Keratinocyte (primary cell): ENCODE measurements around the gene INPP5A. TPM values are rescaled to one million over a fixed set of nuclear protein-coding genes. Genes with fewer than 3 reads are reported as not detected.

ENCODE experiments used
- DNase-seq: peaks from one replicate; pipeline ENCODE4 v3.0.0-alpha.2; 2011; ENCODE audit warnings: low read depth, missing footprints, low spot score
- FAIRE-seq: peaks from 2 replicates; lab custom pipeline; 2011; peaks lifted over from hg19 to GRCh38; lab: Jason Lieb, UNC
- H2AFZ ChIP-seq: 2 replicates; pipeline ENCODE4 v1.6.0; 2012; ENCODE audit warnings: low read length, control low read depth, inconsistent platforms; ENCODE audit not compliant: control insufficient read depth
- H3K27ac ChIP-seq: 2 replicates; pipeline ENCODE4 v1.5.1; 2011; ENCODE audit warnings: low read length; ENCODE audit not compliant: control insufficient read depth, insufficient read depth
- H3K27me3 ChIP-seq: 3 replicates; pipeline ENCODE4 v1.6.0; 2011; ENCODE audit warnings: low read length; ENCODE audit not compliant: control insufficient read depth, insufficient read depth; ENCODE audit errors: extremely low read depth
- H3K36me3 ChIP-seq, 2 experiments: 2 replicates in 1 of 2; 3 replicates in 1 of 2; pipeline ENCODE4 v1.5.1; 2011; ENCODE audit warnings: low read length in 2 of 2, mild to moderate bottlenecking in 1 of 2; ENCODE audit not compliant: control insufficient read depth in 2 of 2, insufficient read depth in 2 of 2; ENCODE audit errors: extremely low read depth in 1 of 2
- H3K4me1 ChIP-seq: 3 replicates; pipeline ENCODE4 v1.5.1; 2011; ENCODE audit warnings: low read length; ENCODE audit not compliant: control insufficient read depth, insufficient read depth; ENCODE audit errors: extremely low read depth
- H3K4me2 ChIP-seq: 3 replicates; pipeline ENCODE4 v1.6.0; 2011; ENCODE audit warnings: low read depth, low read length; ENCODE audit not compliant: control insufficient read depth, insufficient read depth; ENCODE audit errors: extremely low read depth
- H3K4me3 ChIP-seq, 3 experiments: fragments of 200-600 bp in 1 of 3; sonication (generic) in 1 of 3; 2 replicates in 2 of 3; 3 replicates in 1 of 3; pipeline ENCODE4 v1.5.1; 2011 to 2016; ENCODE audit warnings: low read length in 3 of 3, mild to moderate bottlenecking in 3 of 3, control low read depth in 2 of 3, inconsistent platforms in 1 of 3, low read depth in 1 of 3, mixed read lengths in 1 of 3, mixed run types in 1 of 3, moderate library complexity in 1 of 3; ENCODE audit not compliant: control insufficient read depth in 2 of 3, insufficient read depth in 2 of 3; ENCODE audit errors: extremely low read depth in 1 of 3
- H3K79me2 ChIP-seq: 2 replicates; pipeline ENCODE4 v1.6.0; 2012; ENCODE audit warnings: low read length; ENCODE audit not compliant: control insufficient read depth, insufficient read depth
- H3K9ac ChIP-seq: 3 replicates; pipeline ENCODE4 v1.6.0; 2011; ENCODE audit warnings: low read length; ENCODE audit not compliant: control insufficient read depth, insufficient read depth; ENCODE audit errors: extremely low read depth
- H3K9me1 ChIP-seq: 3 replicates; pipeline ENCODE4 v1.6.0; 2011; ENCODE audit warnings: low read length; ENCODE audit not compliant: control insufficient read depth, insufficient read depth; ENCODE audit errors: extremely low read depth
- H3K9me3 ChIP-seq: 2 replicates; pipeline ENCODE4 v1.5.1; 2012; ENCODE audit warnings: low read depth, low read length; ENCODE audit not compliant: control insufficient read depth
- H4K20me1 ChIP-seq: 3 replicates; pipeline ENCODE4 v1.6.0; 2011; ENCODE audit warnings: low read length; ENCODE audit not compliant: control insufficient read depth, insufficient read depth; ENCODE audit errors: extremely low read depth
- CTCF ChIP-seq, 3 experiments: IDR thresholded peaks in 1 of 3; conservative IDR thresholded peaks in 1 of 3; optimal IDR thresholded peaks in 1 of 3; 2 replicates in 2 of 3; 3 replicates in 1 of 3; pipeline versions ENCODE3 to v1.5.1; 2011; ENCODE audit warnings: low read length in 3 of 3, mild to moderate bottlenecking in 3 of 3, moderate library complexity in 2 of 3, control low read depth in 1 of 3, inconsistent platforms in 1 of 3; ENCODE audit not compliant: insufficient read depth in 2 of 3; ENCODE audit errors: extremely low read depth in 1 of 3
- EZH2 ChIP-seq: IDR thresholded peaks from one replicate; pipeline ENCODE4 v1.6.1; 2012; ENCODE audit warnings: inconsistent platforms, mild to moderate bottlenecking, low read length, moderate library complexity
- dilution Hi-C: fragments of 300-500 bp; cut with MboI; formaldehyde crosslinking; loops from one replicate; pipeline ENCODE4 v1.7.0; 2020; ENCODE audit warnings: low sequenced_read_pairs; ENCODE audit not compliant: extremely low pct_ligation_motif_present
- polyA plus RNA-seq, 5 experiments: library from polyadenylated mRNA; depleted of rRNA in 3 of 5; stranded (reverse) in 3 of 5; stranded (forward) in 1 of 5; unstranded in 1 of 5; fragments of >200 nt; gene quantifications; 1 replicate in 1 of 5; 2 replicates in 3 of 5; 3 replicates in 1 of 5; pipeline versions ENCODE4 v1.2.1 to v1.2.3, GENCODE V29; 2011 to 2012; ENCODE audit warnings: missing spikeins in 2 of 5, low read depth in 1 of 5, low replicate concordance in 1 of 5

INPP5A gene
- polyA plus RNA-seq, 1 donor (not counting 4 experiments of a cell fraction or from before 2014, with no cell fraction given): 11.2 TPM

DNA sequence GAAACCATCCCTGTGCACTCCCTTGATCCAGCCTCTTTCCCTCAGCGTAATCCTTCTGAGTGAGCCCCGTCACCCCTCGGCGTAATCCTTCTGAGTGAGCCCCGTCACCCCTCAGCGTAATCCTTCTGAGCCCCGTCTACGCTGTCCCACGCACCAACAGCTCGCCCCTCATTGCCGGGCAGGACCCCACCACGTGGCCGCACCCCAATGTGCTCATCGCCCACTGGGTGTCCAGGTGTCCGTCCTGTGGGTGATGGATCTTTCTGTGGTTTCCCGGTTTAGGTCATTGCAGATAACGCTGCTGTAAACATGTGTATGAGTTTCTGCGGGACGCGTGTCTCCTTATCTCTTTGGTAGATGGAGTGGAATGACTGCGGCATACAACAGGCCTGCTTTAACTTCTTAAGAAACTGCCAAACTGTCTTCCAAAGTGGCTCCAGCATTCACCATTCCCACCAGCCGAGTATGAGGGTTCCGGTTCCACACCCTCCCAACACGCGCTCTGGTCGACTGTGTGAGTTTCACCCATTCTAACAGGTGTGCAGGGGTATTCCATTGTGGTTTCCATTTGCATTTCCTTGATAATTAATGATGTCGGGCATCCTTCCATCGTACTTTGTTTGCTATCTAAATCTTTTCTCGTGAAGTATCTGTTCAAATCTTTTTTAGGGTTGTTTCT is 290.4 kb downstream of the INPP5A start:
- TF ChIP-seq CTCF (optimal IDR thresholded peaks at IDR 0.05 in 1 of 3, IDR thresholded peaks at IDR 0.05 in 1 of 3, conservative IDR thresholded peaks at IDR 0.05 in 1 of 3; ENCODE audit: extremely low read depth in 1 of 3, insufficient read depth in 2 of 3, low read length in 3 of 3) (no peak), EZH2 (no peak)
- no peak overlapping the region for H3K4me3 ChIP-seq
- H3K79me2 ChIP-seq: no peaks in the 10 kb centered on the region
- H3K9me3 ChIP-seq: peaks cover 10% of the 10 kb centered on the region
- H3K27me3 ChIP-seq: peaks cover 9% of the 10 kb centered on the region
- H3K4me1 ChIP-seq: no peaks in the 10 kb centered on the region
- H3K9me1 ChIP-seq: no peaks in the 10 kb centered on the region
- DNase-seq (no peak), FAIRE-seq (no peak)
- no peak overlapping the region for H3K9ac ChIP-seq
- H3K36me3 ChIP-seq: no peaks in the 10 kb centered on the region
- dilution Hi-C loops: no loop called here
- no peak overlapping the region for H3K4me2 ChIP-seq
- H2AFZ ChIP-seq: no peak overlapping the region
- no peaks in the 10 kb centered on the region for H4K20me1 ChIP-seq
- no peak overlapping the region for H3K27ac ChIP-seq

GRCh38 chr10:132828681-132829080 is 291.1 kb downstream of the INPP5A start:
- no peaks in the 10 kb centered on the region for H3K4me1 ChIP-seq
- H4K20me1 ChIP-seq: no peaks in the 10 kb centered on the region
- no peak overlapping the region for H3K4me2 ChIP-seq
- H3K9me1 ChIP-seq: no peaks in the 10 kb centered on the region
- no peak overlapping the region for H3K27ac ChIP-seq
- peaks cover 10% of the 10 kb centered on the region for H3K9me3 ChIP-seq
- no peak for DNase-seq
- no peak overlapping the region for H3K9ac ChIP-seq
- TF ChIP-seq EZH2 (no peak), CTCF (optimal IDR thresholded peaks at IDR 0.05 in 1 of 3, IDR thresholded peaks at IDR 0.05 in 1 of 3, conservative IDR thresholded peaks at IDR 0.05 in 1 of 3; ENCODE audit: extremely low read depth in 1 of 3, insufficient read depth in 2 of 3, low read length in 3 of 3) (no peak)
- dilution Hi-C loops: no loop called here
- no peak for FAIRE-seq
- H2AFZ ChIP-seq: no peak overlapping the region
- H3K79me2 ChIP-seq: no peaks in the 10 kb centered on the region
- H3K27me3 ChIP-seq: peaks cover 14% of the 10 kb centered on the region
- no peaks in the 10 kb centered on the region for H3K36me3 ChIP-seq
- H3K4me3 ChIP-seq: no peak overlapping the region
